Kidney (tissue), 14 donors: Measurements from ENCODE around the gene CBLIF. TPM values are rescaled to one million over a fixed set of nuclear protein-coding genes. Genes with fewer than 3 reads are reported as not detected.

Source experiments
- DNase-seq, 5 donors: peaks; one replicate each; pipeline ENCODE4 v3.0.0-alpha.2; 2013 to 2020
- FAIRE-seq: peaks from 2 replicates; lab custom pipeline; 2012; peaks lifted over from hg19 to GRCh38; lab: Jason Lieb, UNC
- H3K27ac ChIP-seq, 2 donors: one replicate each; pipeline ENCODE4 v1.7.0; 2013; ENCODE audit warnings: low read depth in 2 of 2, low read length in 2 of 2, inconsistent platforms in 1 of 2
- H3K27me3 ChIP-seq: one replicate; pipeline ENCODE4 v1.7.1; 2013; ENCODE audit warnings: low read length, inconsistent platforms; ENCODE audit not compliant: control insufficient read depth, insufficient read depth
- H3K36me3 ChIP-seq, 3 donors: one replicate each; pipeline versions ENCODE4 v1.7.0 to v1.7.1; 2013; ENCODE audit warnings: low read length in 3 of 3, control low read depth in 1 of 3, inconsistent platforms in 1 of 3; ENCODE audit not compliant: insufficient read depth in 3 of 3, control insufficient read depth in 2 of 3
- H3K4me1 ChIP-seq, 3 donors: one replicate each; pipeline versions ENCODE4 v1.7.0 to v1.7.1; 2013; ENCODE audit warnings: low read length in 3 of 3, inconsistent platforms in 1 of 3, low read depth in 1 of 3; ENCODE audit not compliant: control insufficient read depth in 2 of 3, insufficient read depth in 2 of 3
- H3K4me3 ChIP-seq, 3 donors: one replicate each; pipeline versions ENCODE4 v1.7.0 to v1.8.1; 2013; ENCODE audit warnings: low read length in 3 of 3, control low read depth in 1 of 3, inconsistent platforms in 1 of 3
- H3K9ac ChIP-seq, 3 donors: one replicate each; pipeline versions ENCODE4 v1.7.0 to v1.7.1; 2013; ENCODE audit warnings: low read length in 3 of 3, control low read depth in 1 of 3, inconsistent platforms in 1 of 3
- H3K9me3 ChIP-seq, 3 donors: one replicate each; pipeline versions ENCODE4 v1.7.0 to v1.7.1; 2013; ENCODE audit warnings: low read length in 3 of 3, control low read depth in 1 of 3, inconsistent platforms in 1 of 3; ENCODE audit not compliant: control insufficient read depth in 2 of 3, insufficient read depth in 1 of 3
- intact Hi-C: fragments of 100-400 bp; cut with DNase I; formaldehyde crosslinking; loops from one replicate; pipeline ENCODE4 v1.11.1; 2022
- polyA plus RNA-seq: library from polyadenylated mRNA; stranded (reverse); fragments of 350-450 nt; fragmentation: Illumina TruSeq; extraction: RNeasy Lipid Tissue Mini Kit (QIAGEN cat#74804); gene quantifications from one replicate; pipeline ENCODE4 v1.2.3, GENCODE V29; 2014; ENCODE audit warnings: low read depth, low replicate concordance; ENCODE audit not compliant: insufficient read depth
- total RNA-seq: library from RNA; stranded (reverse); fragmentation: NEBNext Ultra II Directional; extraction: Animal tissue kit (Norgen Biotek cat#: 25700); gene quantifications from one replicate; pipeline ENCODE4 v1.2.1, GENCODE V29; 2021
- TF ChIP-seq, protein P1 (sequence below): IDR thresholded peaks from 3 replicates; pipeline ENCODE4 v1.5.1; 2012; ENCODE audit warnings: mild to moderate bottlenecking, moderate library complexity, borderline replicate concordance; ENCODE audit not compliant: insufficient read depth; ENCODE audit errors: extremely low read depth
- donor health status: control.
- donor health status: control.
- donor health status: control.
- donor health status: control.
- donor health status: control.
- donor health status: DM: yes; HTN: yes; CAD: no.
- donor health status: Normal renal cell carcinoma (clear cell type).

CBLIF gene
- total and polyA plus RNA-seq, 2 donors from 2014 or later: not detected

DNA sequence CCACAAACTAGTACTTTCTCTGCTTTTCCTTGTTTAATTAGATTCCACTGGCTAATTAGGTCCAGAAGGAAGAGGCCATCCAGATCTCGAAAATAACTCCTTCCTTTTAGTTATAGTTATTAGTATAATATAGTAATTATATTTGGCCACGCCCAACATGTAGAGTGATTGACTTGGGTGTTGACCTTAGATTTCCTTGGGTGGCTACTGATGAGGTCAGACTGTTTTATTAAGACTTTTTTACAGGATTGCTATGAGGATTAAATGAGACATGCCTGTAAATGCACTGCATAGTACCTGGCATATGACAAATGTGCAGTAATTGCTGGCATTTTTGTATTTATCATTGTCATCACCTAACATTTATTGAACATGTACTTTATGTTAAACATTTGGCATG lies 63.2 kb downstream of the CBLIF start:
- H3K27me3 ChIP-seq: no peaks in the 10 kb centered on the region
- no peak overlapping the region for H3K9ac ChIP-seq
- H3K4me1 ChIP-seq: peaks cover 0 to 15% (median 8%) of the 10 kb centered on the region in 3 donors
- DNase-seq: no peak
- H3K36me3 ChIP-seq: peaks cover 0 to 3% (median 0%) of the 10 kb centered on the region in 3 donors
- FAIRE-seq: no peak
- TF ChIP-seq, protein P1, sequence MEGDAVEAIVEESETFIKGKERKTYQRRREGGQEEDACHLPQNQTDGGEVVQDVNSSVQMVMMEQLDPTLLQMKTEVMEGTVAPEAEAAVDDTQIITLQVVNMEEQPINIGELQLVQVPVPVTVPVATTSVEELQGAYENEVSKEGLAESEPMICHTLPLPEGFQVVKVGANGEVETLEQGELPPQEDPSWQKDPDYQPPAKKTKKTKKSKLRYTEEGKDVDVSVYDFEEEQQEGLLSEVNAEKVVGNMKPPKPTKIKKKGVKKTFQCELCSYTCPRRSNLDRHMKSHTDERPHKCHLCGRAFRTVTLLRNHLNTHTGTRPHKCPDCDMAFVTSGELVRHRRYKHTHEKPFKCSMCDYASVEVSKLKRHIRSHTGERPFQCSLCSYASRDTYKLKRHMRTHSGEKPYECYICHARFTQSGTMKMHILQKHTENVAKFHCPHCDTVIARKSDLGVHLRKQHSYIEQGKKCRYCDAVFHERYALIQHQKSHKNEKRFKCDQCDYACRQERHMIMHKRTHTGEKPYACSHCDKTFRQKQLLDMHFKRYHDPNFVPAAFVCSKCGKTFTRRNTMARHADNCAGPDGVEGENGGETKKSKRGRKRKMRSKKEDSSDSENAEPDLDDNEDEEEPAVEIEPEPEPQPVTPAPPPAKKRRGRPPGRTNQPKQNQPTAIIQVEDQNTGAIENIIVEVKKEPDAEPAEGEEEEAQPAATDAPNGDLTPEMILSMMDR: no peak
- intact Hi-C loops: no loop called here
- no peak overlapping the region for H3K27ac ChIP-seq
- no peak overlapping the region for H3K4me3 ChIP-seq
- H3K9me3 ChIP-seq: no peaks in the 10 kb centered on the region

DNA sequence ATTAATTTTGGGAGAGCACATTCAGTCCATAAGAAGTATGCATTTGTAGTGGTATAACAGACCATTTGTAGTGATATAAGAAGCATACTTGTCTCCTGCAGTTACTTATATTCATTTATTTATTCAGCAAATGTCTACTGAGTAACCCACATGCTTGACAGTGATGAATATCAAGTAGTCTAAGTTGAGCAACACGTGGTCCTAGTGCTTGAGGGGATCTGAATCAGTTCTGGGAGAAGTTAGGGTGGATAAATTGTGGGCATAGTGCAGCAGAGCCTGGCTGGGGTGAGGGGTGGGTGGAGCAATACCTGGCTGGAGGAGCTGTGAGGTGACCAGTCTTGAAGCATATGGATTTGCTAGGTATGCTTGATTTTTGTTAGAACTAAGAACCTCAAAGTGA lies 65.8 kb downstream of the CBLIF start:
- intact Hi-C loops: no loop called here
- no peak overlapping the region for H3K9ac ChIP-seq
- H3K4me3 ChIP-seq: no peak overlapping the region
- H3K4me1 ChIP-seq: peaks cover 0 to 16% (median 3%) of the 10 kb centered on the region in 3 donors
- FAIRE-seq (no peak), DNase-seq (no peak)
- TF ChIP-seq, protein P1: no peak
- H3K27me3 ChIP-seq: no peaks in the 10 kb centered on the region
- peaks cover 0 to 10% (median 2%) of the 10 kb centered on the region in 3 donors for H3K36me3 ChIP-seq
- no peaks in the 10 kb centered on the region for H3K9me3 ChIP-seq
- no peak overlapping the region for H3K27ac ChIP-seq

Other genes starting within 250 kb of the CBLIF start
- 53.8 TPM for gene OSBP, start 229.7 kb downstream of the CBLIF start, total RNA-seq
- gene OSBP, start 229.7 kb downstream of the CBLIF start, polyA plus RNA-seq: 25.9 TPM
- gene PATL1, start 176.5 kb downstream of the CBLIF start, total RNA-seq: 35.4 TPM
- gene PATL1, start 176.5 kb downstream of the CBLIF start, polyA plus RNA-seq: 12.3 TPM
- not detected for gene OR10V1, start 131.7 kb downstream of the CBLIF start, total RNA-seq
- not detected for gene OR10V1, start 131.7 kb downstream of the CBLIF start, polyA plus RNA-seq
- 43.2 TPM for gene STX3, start 90.1 kb downstream of the CBLIF start, total RNA-seq
- gene STX3, start 90.1 kb downstream of the CBLIF start, polyA plus RNA-seq: 57.2 TPM
- gene MRPL16, start 34.7 kb downstream of the CBLIF start, total RNA-seq: 38.0 TPM
- gene MRPL16, start 34.7 kb downstream of the CBLIF start, polyA plus RNA-seq: 109 TPM
- 1.8 TPM for gene TCN1, start 21.0 kb upstream of the CBLIF start, total RNA-seq
- not detected for gene TCN1, start 21.0 kb upstream of the CBLIF start, polyA plus RNA-seq
- not detected for gene OOSP3, start 33.3 kb upstream of the CBLIF start, total RNA-seq
- gene OOSP3, start 33.3 kb upstream of the CBLIF start, polyA plus RNA-seq: not detected
- not detected for gene OOSP1, start 92.9 kb upstream of the CBLIF start, total RNA-seq
- gene OOSP1, start 92.9 kb upstream of the CBLIF start, polyA plus RNA-seq: not detected
- gene OOSP4A, start 118.5 kb upstream of the CBLIF start, total RNA-seq: not detected
- gene OOSP4A, start 118.5 kb upstream of the CBLIF start, polyA plus RNA-seq: not detected
- not detected for gene OOSP4B, start 171.7 kb upstream of the CBLIF start, total RNA-seq
- gene OOSP4B, start 171.7 kb upstream of the CBLIF start, polyA plus RNA-seq: not detected
- gene OOSP2, start 194.9 kb upstream of the CBLIF start, total RNA-seq: not detected
- not detected for gene OOSP2, start 194.9 kb upstream of the CBLIF start, polyA plus RNA-seq
- gene MS4A3, start 211.2 kb upstream of the CBLIF start, total RNA-seq: not detected
- not detected for gene MS4A3, start 211.2 kb upstream of the CBLIF start, polyA plus RNA-seq
- 9.1 TPM for gene MS4A2, start 243.2 kb upstream of the CBLIF start, total RNA-seq
- gene MS4A2, start 243.2 kb upstream of the CBLIF start, polyA plus RNA-seq: not detected